Activated naive CD4-positive, alpha-beta T cell treated with anti-CD3 and anti-CD28 coated beads, Interleukin-2, amount 50 U/mL, for 24 hours (primary cell): ENCODE results near the gene UVSSA.
A peak's percentile ranks its signal among the peaks of the same experiment; 100 is the strongest.
"Not testable (repeated sequence)": the region's sequence is repeated elsewhere in the genome, so short reads cannot be mapped to it uniquely, and the experiment has no call there.

ENCODE experiments used
- H3K27ac Mint-ChIP-seq: one replicate; pipeline ENCODE4 v1.8.0; 2021; ENCODE audit warnings: mild to moderate bottlenecking, mixed read lengths
- H3K27me3 Mint-ChIP-seq: one replicate; pipeline ENCODE4 v1.8.0; 2021; ENCODE audit warnings: mixed read lengths
- H3K36me3 Mint-ChIP-seq: one replicate; pipeline ENCODE4 v1.8.0; 2021; ENCODE audit warnings: mixed read lengths
- H3K4me1 Mint-ChIP-seq: one replicate; pipeline ENCODE4 v1.8.0; 2021; ENCODE audit warnings: mixed read lengths
- H3K4me3 Mint-ChIP-seq: one replicate; pipeline ENCODE4 v1.8.0; 2021; ENCODE audit warnings: mild to moderate bottlenecking, mixed read lengths
- H3K9me3 Mint-ChIP-seq: one replicate; pipeline ENCODE4 v1.8.0; 2021; ENCODE audit warnings: mixed read lengths

Gene UVSSA

GRCh38 chr4:1416051-1416947 lies 69.3 kb downstream of the UVSSA start:
- Mint-ChIP-seq H3K27me3 (peaks cover 34% of the 10 kb centered on the region), H3K4me1 (peaks cover 4% of the 10 kb centered on the region), H3K9me3 (no peaks in the 10 kb centered on the region), H3K36me3 (no peaks in the 10 kb centered on the region), H3K27ac (peak overlapping the region; percentile 24), H3K4me3 (no peak overlapping the region)

GRCh38 chr4:1416948-1417260 lies 69.9 kb downstream of the UVSSA start:
- Mint-ChIP-seq H3K9me3 (no peaks in the 10 kb centered on the region), H3K36me3 (no peaks in the 10 kb centered on the region), H3K27ac (no peak overlapping the region), H3K4me3 (no peak overlapping the region), H3K4me1 (peaks cover 4% of the 10 kb centered on the region), H3K27me3 (peaks cover 30% of the 10 kb centered on the region)

- Mint-ChIP-seq H3K4me3 (no peak overlapping the region), H3K9me3 (no peaks in the 10 kb centered on the region), H3K36me3 (no peaks in the 10 kb centered on the region), H3K4me1 (peaks cover 4% of the 10 kb centered on the region), H3K27ac (no peak overlapping the region), H3K27me3 (peaks cover 30% of the 10 kb centered on the region)
Measured at GRCh38 chr4:1417522-1418390, 70.7 kb downstream of the UVSSA start.

- no peak overlapping the region for H3K4me3 Mint-ChIP-seq
- H3K9me3 Mint-ChIP-seq, result no peaks in the 10 kb centered on the region
- peaks cover 24% of the 10 kb centered on the region for H3K27me3 Mint-ChIP-seq
- H3K27ac Mint-ChIP-seq, result no peak overlapping the region
- no peaks in the 10 kb centered on the region for H3K36me3 Mint-ChIP-seq
- H3K4me1 Mint-ChIP-seq, result peaks cover 4% of the 10 kb centered on the region
Measured at GRCh38 chr4:1418494-1419285, 71.7 kb downstream of the UVSSA start.

- Mint-ChIP-seq H3K4me3 (no peak overlapping the region), H3K9me3 (no peaks in the 10 kb centered on the region), H3K27me3 (peaks cover 24% of the 10 kb centered on the region), H3K4me1 (no peaks in the 10 kb centered on the region), H3K27ac (no peak overlapping the region), H3K36me3 (no peaks in the 10 kb centered on the region)
Measured at GRCh38 chr4:1419708-1420107, 72.7 kb downstream of the UVSSA start.

GRCh38 chr4:1421657-1422056 lies 74.6 kb downstream of the UVSSA start:
- Mint-ChIP-seq H3K36me3 (no peaks in the 10 kb centered on the region), H3K4me3 (no peak overlapping the region), H3K9me3 (no peaks in the 10 kb centered on the region), H3K27me3 (peaks cover 20% of the 10 kb centered on the region), H3K4me1 (no peaks in the 10 kb centered on the region), H3K27ac (no peak overlapping the region)

- Mint-ChIP-seq H3K9me3 (no peaks in the 10 kb centered on the region), H3K4me3 (no peak overlapping the region), H3K27me3 (peaks cover 17% of the 10 kb centered on the region), H3K27ac (no peak overlapping the region), H3K4me1 (no peaks in the 10 kb centered on the region), H3K36me3 (no peaks in the 10 kb centered on the region)
Measured at GRCh38 chr4:1427010-1427409, 80.0 kb downstream of the UVSSA start.

- H3K4me3 Mint-ChIP-seq, H3K36me3 Mint-ChIP-seq, H3K9me3 Mint-ChIP-seq, H3K27ac Mint-ChIP-seq, H3K27me3 Mint-ChIP-seq, H3K4me1 Mint-ChIP-seq: not testable (repeated sequence)
Measured at GRCh38 chr4:1443688-1444172, 96.7 kb downstream of the UVSSA start.
